Muscle of leg (tissue), 11 donors: ENCODE measurements around the gene NFIA. TPM values are rescaled to one million over a fixed set of nuclear protein-coding genes. Genes with fewer than 3 reads are reported as not detected.
A peak's percentile ranks its signal among the peaks of the same experiment; 100 is the strongest.

ENCODE experiments used
- DNase-seq: peaks from one replicate; pipeline ENCODE4 v3.0.0; 2013
- H3K27ac ChIP-seq: one replicate; pipeline ENCODE4 v1.5.1; 2013; ENCODE audit warnings: mild to moderate bottlenecking, low read length, control low read depth
- H3K27me3 ChIP-seq: one replicate; pipeline ENCODE4 v1.6.1; 2013; ENCODE audit warnings: low read length; ENCODE audit not compliant: control insufficient read depth, insufficient read depth
- H3K36me3 ChIP-seq: one replicate; pipeline ENCODE4 v1.6.1; 2013; ENCODE audit warnings: low read length; ENCODE audit not compliant: control insufficient read depth, insufficient read depth
- H3K4me1 ChIP-seq: one replicate; pipeline ENCODE4 v1.6.1; 2013; ENCODE audit warnings: low read length; ENCODE audit not compliant: control insufficient read depth, insufficient read depth
- H3K4me3 ChIP-seq: one replicate; pipeline ENCODE4 v1.5.1; 2013; ENCODE audit warnings: low read length, control low read depth
- H3K9me3 ChIP-seq: replicated peaks from 2 replicates; pipeline ENCODE4 v1.6.1; 2013; ENCODE audit warnings: low read depth, low read length; ENCODE audit not compliant: control insufficient read depth
- WGBS: methylation state at CpG from one replicate; pipeline ENCODE4 v1.1.5; 2013; ENCODE audit warnings: missing lambda C conversion rate; ENCODE audit not compliant: insufficient coverage; 5-methylcytosine and 5-hydroxymethylcytosine counted together
- polyA plus RNA-seq, 8 donors: library from polyadenylated mRNA; unstranded; fragments of 120-200 nt; gene quantifications; one replicate each; pipeline versions ENCODE4 v1.2.1 to v1.2.3, GENCODE V29; 2013; ENCODE audit warnings: inconsistent platforms in 1 of 8, low replicate concordance in 1 of 8; ENCODE audit not compliant: insufficient read length in 8 of 8, insufficient read depth in 1 of 8
- total RNA-seq: library from RNA; stranded (reverse); fragments of 120-200 nt; gene quantifications from one replicate; pipeline ENCODE4 v1.2.4, GENCODE V29; 2013

The NFIA gene
- total and polyA plus RNA-seq, 9 donors, result 21.6 to 41.0 (median 29.7) TPM

DNA sequence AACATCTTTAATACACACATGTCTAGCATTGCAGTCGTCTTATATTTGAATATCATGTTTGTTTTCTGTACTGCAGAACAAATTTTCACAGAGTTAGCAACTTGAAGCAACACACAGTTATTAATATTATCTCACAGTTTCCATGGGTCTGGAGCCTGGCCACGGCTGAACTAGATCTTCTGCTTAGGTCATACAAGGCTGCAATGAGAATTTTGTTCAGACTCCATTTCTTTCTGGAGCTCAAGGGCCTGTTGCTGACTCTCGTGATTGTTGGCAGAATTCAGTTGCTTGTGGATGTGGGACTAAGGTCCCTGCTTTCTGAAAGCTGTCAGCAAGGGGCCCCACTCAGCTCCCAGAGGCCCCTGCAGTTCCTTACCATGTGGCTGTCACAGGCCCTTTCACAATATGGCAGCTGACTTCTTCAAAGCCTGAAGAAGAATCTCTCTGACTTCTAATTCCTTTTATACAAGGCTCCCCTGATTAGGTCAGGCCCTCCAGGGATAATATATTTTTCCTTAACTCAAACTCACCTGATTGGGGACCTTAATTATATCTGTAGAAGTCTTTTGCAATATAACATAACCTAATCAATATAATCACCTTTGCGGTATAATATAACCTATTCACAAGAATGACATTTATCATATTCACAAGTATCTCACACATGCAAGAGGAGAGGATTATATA, 296.3 kb downstream of the NFIA start:
- H3K9me3 ChIP-seq, result no peaks in the 10 kb centered on the region
- H3K4me1 ChIP-seq, result no peaks in the 10 kb centered on the region
- H3K4me3 ChIP-seq, result no peak overlapping the region
- no peaks in the 10 kb centered on the region for H3K27me3 ChIP-seq
- peaks cover 8% of the 10 kb centered on the region for H3K36me3 ChIP-seq
- 80% methylated on average over 1 of the region's 4 CpGs for WGBS
- no peak overlapping the region for H3K27ac ChIP-seq
- DNase-seq, result peak; percentile 70

- WGBS, result no CpG with 5 or more reads among the region's 2 CpGs
- Histone ChIP-seq H3K36me3 (peaks cover 13% of the 10 kb centered on the region), H3K9me3 (no peaks in the 10 kb centered on the region), H3K4me3 (no peak overlapping the region), H3K27me3 (no peaks in the 10 kb centered on the region), H3K4me1 (no peaks in the 10 kb centered on the region), H3K27ac (no peak overlapping the region)
- DNase-seq, result no peak
Observed at GRCh38 chr1:61379693-61380092, 297.3 kb downstream of the NFIA start.

DNA sequence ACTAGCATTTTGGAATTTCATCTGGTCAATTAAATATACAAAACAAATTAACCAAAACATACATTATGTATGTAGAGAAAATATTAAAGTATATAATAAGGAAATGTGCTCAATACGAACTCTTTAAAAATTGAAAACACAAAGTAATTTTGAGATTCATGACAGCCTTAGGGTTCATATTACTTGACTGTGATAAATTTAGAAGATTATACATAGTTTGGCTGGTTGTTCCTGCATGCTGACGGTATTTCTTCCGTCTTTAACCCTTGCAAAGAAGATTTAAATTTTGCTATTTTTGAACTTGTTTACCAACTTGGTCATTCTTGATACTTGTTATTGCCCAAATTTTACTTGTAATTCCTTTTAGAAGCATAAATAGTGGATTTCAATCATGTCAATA, 298.2 kb downstream of the NFIA start:
- H3K4me3 ChIP-seq, result no peak overlapping the region
- WGBS, result no CpG with 5 or more reads among the region's 3 CpGs
- no peak for DNase-seq
- H3K4me1 ChIP-seq, result no peaks in the 10 kb centered on the region
- peaks cover 14% of the 10 kb centered on the region for H3K36me3 ChIP-seq
- H3K27ac ChIP-seq, result no peak overlapping the region
- H3K27me3 ChIP-seq, result no peaks in the 10 kb centered on the region
- no peaks in the 10 kb centered on the region for H3K9me3 ChIP-seq

- H3K27ac ChIP-seq, result no peak overlapping the region
- no peaks in the 10 kb centered on the region for H3K27me3 ChIP-seq
- H3K4me3 ChIP-seq, result no peak overlapping the region
- peaks cover 34% of the 10 kb centered on the region for H3K36me3 ChIP-seq
- DNase-seq, result no peak
- H3K4me1 ChIP-seq, result no peaks in the 10 kb centered on the region
- H3K9me3 ChIP-seq, result peaks cover 11% of the 10 kb centered on the region
- WGBS, result 100% methylated on average over 1 of the region's 3 CpGs
Observed at GRCh38 chr1:61386323-61386722, 304.0 kb downstream of the NFIA start.

- Histone ChIP-seq H3K4me1 (no peaks in the 10 kb centered on the region), H3K9me3 (peaks cover 11% of the 10 kb centered on the region), H3K4me3 (no peak overlapping the region), H3K27me3 (no peaks in the 10 kb centered on the region), H3K36me3 (peaks cover 38% of the 10 kb centered on the region), H3K27ac (no peak overlapping the region)
- DNase-seq, result no peak
- 86% methylated on average over 1 of the region's 2 CpGs for WGBS
Observed at GRCh38 chr1:61386770-61387169, 304.4 kb downstream of the NFIA start.

DNA sequence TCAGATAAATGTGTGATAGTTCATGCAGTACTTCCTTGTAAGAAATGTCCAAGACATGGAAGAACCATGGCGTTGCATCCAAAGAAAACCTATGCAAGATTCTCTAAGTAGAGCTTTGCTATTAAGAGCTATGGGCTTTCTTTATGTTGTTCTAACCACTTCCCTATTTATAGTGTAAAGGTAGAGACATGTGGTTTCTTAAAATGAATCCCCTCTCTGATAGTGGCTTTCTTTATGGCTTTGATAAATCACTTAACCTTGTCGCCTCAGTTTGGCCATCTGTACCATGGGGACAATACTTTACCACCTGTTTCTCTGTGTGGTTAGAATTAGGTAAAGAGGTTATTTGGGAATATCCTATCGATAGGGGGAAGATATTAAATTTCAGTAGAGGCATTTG, 305.5 kb downstream of the NFIA start:
- peaks cover 11% of the 10 kb centered on the region for H3K9me3 ChIP-seq
- no peak overlapping the region for H3K27ac ChIP-seq
- no CpG with 5 or more reads among the region's 3 CpGs for WGBS
- peaks cover 5% of the 10 kb centered on the region for H3K4me1 ChIP-seq
- no peak overlapping the region for H3K4me3 ChIP-seq
- H3K27me3 ChIP-seq, result no peaks in the 10 kb centered on the region
- no peak for DNase-seq
- peaks cover 38% of the 10 kb centered on the region for H3K36me3 ChIP-seq

- Histone ChIP-seq H3K9me3 (peaks cover 11% of the 10 kb centered on the region), H3K4me1 (peaks cover 7% of the 10 kb centered on the region), H3K27me3 (no peaks in the 10 kb centered on the region), H3K4me3 (no peak overlapping the region), H3K36me3 (peaks cover 36% of the 10 kb centered on the region), H3K27ac (no peak overlapping the region)
- 60% methylated on average over 1 of the region's 1 CpG for WGBS
- DNase-seq, result no peak
Observed at GRCh38 chr1:61388566-61388965, 306.2 kb downstream of the NFIA start.

DNA sequence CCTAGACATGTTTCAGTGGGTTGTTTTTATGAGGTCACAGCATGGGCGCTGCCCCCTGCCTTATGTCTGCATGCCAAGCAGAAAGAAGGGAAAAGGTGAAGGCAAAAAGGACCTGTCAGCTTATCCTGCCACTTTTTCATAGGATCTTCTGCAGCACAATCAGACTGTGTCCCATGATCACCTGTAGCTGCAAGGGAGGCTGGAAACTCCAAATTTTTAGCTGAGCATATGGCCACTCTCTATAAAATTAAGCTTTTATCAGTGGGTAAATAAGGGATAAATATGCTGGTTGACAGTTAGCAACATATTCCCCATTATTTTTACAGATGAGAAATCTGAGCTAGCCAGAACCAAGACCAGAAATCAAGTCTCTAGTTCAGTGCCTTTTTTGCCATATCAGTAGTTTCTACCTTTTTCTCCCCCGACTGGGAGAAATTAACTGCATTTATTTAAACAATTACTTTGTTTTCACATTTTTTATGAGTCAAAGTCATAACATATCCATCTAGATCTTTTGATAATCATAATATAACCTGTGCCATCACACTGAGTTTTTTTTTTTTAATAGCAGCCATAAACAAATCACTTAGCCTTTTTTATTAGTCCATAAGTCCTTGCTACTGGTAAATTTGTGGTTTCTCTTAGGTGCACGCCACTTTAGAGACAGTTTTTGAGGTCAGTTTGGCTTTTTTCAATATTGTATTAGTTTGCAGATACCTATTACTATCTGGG, 307.0 kb downstream of the NFIA start:
- Histone ChIP-seq H3K27me3 (no peaks in the 10 kb centered on the region), H3K27ac (no peak overlapping the region), H3K9me3 (peaks cover 11% of the 10 kb centered on the region), H3K4me1 (peaks cover 8% of the 10 kb centered on the region), H3K4me3 (no peak overlapping the region), H3K36me3 (peaks cover 33% of the 10 kb centered on the region)
- no peak for DNase-seq
- no CpG with 5 or more reads among the region's 3 CpGs for WGBS

- Histone ChIP-seq H3K4me1 (peaks cover 12% of the 10 kb centered on the region), H3K36me3 (peaks cover 30% of the 10 kb centered on the region), H3K27me3 (no peaks in the 10 kb centered on the region), H3K9me3 (peaks cover 11% of the 10 kb centered on the region), H3K4me3 (no peak overlapping the region), H3K27ac (no peak overlapping the region)
- WGBS, result 80% methylated on average over 2 of the region's 11 CpGs
- DNase-seq, result no peak
Observed at GRCh38 chr1:61389926-61390845, 307.8 kb downstream of the NFIA start.

DNA sequence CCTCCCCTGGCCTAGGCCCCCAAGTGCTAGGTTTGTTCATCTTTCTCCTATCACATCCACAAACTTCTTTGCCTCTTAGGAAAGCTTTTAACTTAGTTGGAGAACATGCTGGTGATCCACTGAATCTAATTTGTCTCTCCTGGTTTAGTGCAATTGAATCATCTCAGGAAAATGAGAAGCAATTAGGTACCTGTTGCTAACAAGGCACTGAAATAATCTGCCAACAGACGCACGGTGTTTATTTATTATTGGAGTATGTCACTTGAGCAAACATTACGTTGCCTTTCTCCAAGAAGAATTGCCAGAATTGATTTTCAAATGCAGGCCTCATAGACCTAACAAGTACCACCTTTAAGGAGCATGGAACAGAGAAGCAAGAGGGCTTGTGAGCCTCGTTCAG, 309.4 kb downstream of the NFIA start:
- no CpG with 5 or more reads among the region's 4 CpGs for WGBS
- Histone ChIP-seq H3K4me1 (peaks cover 16% of the 10 kb centered on the region), H3K27ac (no peak overlapping the region), H3K27me3 (no peaks in the 10 kb centered on the region), H3K36me3 (peaks cover 24% of the 10 kb centered on the region), H3K4me3 (no peak overlapping the region), H3K9me3 (peaks cover 11% of the 10 kb centered on the region)
- DNase-seq, result no peak
